ENCODE results near the gene PHF5A.

The PHF5A gene

DNA sequence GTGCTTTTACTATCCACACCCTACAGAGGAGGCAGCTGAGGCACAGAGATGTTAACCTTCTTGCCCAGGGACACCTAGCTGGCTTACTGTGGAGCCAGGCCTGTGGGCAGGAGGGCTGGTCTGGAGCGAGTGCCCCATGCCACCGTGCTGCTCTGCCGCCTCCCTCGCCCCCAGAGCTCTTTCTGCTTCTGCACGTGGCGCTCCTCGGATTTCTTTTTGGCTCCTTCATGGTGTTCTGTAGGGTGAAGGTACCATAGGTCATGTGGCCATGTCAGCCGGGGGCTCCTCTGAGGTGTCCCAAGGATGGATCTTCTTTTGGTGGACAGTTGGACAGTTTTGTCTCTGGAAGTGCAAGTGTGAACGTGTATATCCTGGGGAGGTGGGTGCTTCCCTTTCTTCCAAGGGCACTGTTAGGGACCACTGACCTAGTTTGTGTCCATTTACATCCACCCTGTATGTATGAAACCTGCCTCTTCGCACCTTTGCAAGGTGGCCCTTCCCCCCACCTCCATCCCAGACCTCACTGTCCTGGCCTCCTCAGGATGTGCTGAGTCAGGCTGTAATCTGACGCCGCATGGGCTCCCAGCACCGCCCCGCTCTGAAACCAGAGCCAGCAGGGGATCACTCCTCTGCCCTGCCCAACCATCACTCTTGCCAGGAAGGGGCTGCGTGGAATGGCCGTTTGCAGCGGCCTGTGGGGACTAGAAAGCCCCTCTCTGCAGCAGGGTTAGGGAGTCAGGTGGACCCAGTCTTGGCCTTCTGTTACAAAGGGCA, 44.1 kb upstream of the PHF5A start:
- no peak for DNase-seq (ENCODE audit: extremely low read depth, insufficient read length)
- H3K27me3 ChIP-seq (replicated peaks; ENCODE audit: control insufficient read depth, insufficient read depth, low read length), result no peaks in the 10 kb centered on the region
- no peak overlapping the region for H3K4me3 ChIP-seq (replicated peaks; ENCODE audit: low read depth, low read length)
- H3K36me3 ChIP-seq (ENCODE audit: control insufficient read depth, insufficient read depth, low read length), result peaks cover 53% of the 10 kb centered on the region
- TF ChIP-seq CTCF (IDR thresholded peaks at IDR 0.05; ENCODE audit: insufficient read depth, low read length, poor library complexity, severe bottlenecking), result no peak

GRCh38 chr22:41511521-41511968, 43.1 kb upstream of the PHF5A start:
- Histone ChIP-seq H3K36me3 (ENCODE audit: control insufficient read depth, insufficient read depth, low read length) (peaks cover 50% of the 10 kb centered on the region), H3K27me3 (replicated peaks; ENCODE audit: control insufficient read depth, insufficient read depth, low read length) (no peaks in the 10 kb centered on the region), H3K4me3 (replicated peaks; ENCODE audit: low read depth, low read length) (no peak overlapping the region)
- DNase-seq (ENCODE audit: extremely low read depth, insufficient read length), result no peak
- TF ChIP-seq CTCF (IDR thresholded peaks at IDR 0.05; ENCODE audit: insufficient read depth, low read length, poor library complexity, severe bottlenecking), result no peak

- peaks cover 39% of the 10 kb centered on the region for H3K36me3 ChIP-seq (ENCODE audit: control insufficient read depth, insufficient read depth, low read length)
- no peaks in the 10 kb centered on the region for H3K27me3 ChIP-seq (replicated peaks; ENCODE audit: control insufficient read depth, insufficient read depth, low read length)
- TF ChIP-seq CTCF (IDR thresholded peaks at IDR 0.05; ENCODE audit: insufficient read depth, low read length, poor library complexity, severe bottlenecking), result no peak
- DNase-seq (ENCODE audit: extremely low read depth, insufficient read length), result no peak
- no peak overlapping the region for H3K4me3 ChIP-seq (replicated peaks; ENCODE audit: low read depth, low read length)
Observed at GRCh38 chr22:41508770-41509170, 40.3 kb upstream of the PHF5A start.

- Histone ChIP-seq H3K4me3 (replicated peaks; ENCODE audit: low read depth, low read length) (no peak overlapping the region), H3K36me3 (ENCODE audit: control insufficient read depth, insufficient read depth, low read length) (peaks cover 30% of the 10 kb centered on the region), H3K27me3 (replicated peaks; ENCODE audit: control insufficient read depth, insufficient read depth, low read length) (no peaks in the 10 kb centered on the region)
- no peak for TF ChIP-seq CTCF (IDR thresholded peaks at IDR 0.05; ENCODE audit: insufficient read depth, low read length, poor library complexity, severe bottlenecking)
- no peak for DNase-seq (ENCODE audit: extremely low read depth, insufficient read length)
Observed at GRCh38 chr22:41507330-41508063, 39.0 kb upstream of the PHF5A start.

- no peak for TF ChIP-seq CTCF (IDR thresholded peaks at IDR 0.05; ENCODE audit: insufficient read depth, low read length, poor library complexity, severe bottlenecking)
- Histone ChIP-seq H3K36me3 (ENCODE audit: control insufficient read depth, insufficient read depth, low read length) (peaks cover 36% of the 10 kb centered on the region), H3K27me3 (replicated peaks; ENCODE audit: control insufficient read depth, insufficient read depth, low read length) (no peaks in the 10 kb centered on the region), H3K4me3 (replicated peaks; ENCODE audit: low read depth, low read length) (no peak overlapping the region)
- no peak for DNase-seq (ENCODE audit: extremely low read depth, insufficient read length)
Observed at GRCh38 chr22:41505511-41506220, 37.2 kb upstream of the PHF5A start.

Measured in GM06990 (cell line).